AML-193 (cell line): ENCODE results near the gene TMEM205.
"Not testable (repeated sequence)": the region's sequence is repeated elsewhere in the genome, so short reads cannot be mapped to it uniquely, and the experiment has no call there.

Source experiments
- DNase-seq, 2 experiments: peaks; one replicate each; lab custom pipeline; 2025; lab: John Stamatoyannopoulos, UW

Gene TMEM205

DNA sequence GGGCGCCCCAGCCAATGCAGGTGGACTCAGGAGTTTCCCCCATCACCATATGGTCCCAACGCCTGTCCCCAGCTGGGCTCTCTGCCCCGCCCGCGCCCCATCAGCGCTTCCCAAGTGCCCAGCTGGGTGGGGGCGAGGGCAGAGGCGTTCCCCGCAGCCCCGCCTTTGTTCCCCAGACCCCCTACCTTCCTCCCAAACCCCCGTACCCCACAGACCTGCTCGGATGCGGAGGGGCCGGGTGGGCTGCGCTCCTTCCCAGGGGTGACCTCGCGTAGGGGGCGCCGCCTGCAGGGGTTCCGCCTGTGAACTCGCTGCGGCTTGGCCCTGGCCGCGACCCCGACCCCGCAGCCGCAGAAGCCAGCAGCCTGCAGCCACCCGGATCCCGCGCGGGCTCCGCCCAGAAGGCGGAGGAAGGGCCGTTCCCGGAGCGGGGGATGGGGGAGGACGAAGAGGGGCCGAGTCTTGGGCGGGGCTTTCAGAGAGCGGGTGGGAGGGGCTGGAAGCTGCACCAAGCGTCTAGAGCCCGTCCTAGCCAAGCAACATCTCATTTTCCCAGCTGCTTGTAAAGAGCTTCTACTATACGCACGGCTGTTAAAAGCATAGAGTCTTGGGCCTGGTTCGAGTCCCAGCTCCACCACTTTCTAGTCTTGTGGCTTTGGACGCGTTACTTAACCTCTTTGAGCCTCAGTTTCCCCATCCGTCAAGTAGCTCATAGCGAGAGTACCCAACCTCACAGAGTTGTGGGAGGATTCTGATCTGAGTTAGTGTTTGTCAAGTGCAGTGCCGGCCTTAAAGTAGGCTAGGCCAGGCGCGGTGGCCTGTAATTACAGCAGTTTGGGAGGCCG lies 6.6 kb downstream of the TMEM205 start, which contains the start of gene RAB3D:
Gene RAB3D, minus strand, starts transcription at position 404 of the 845 bp plus-strand sequence. CDS start 2,258 bp downstream, outside the sequence.
- DNase-seq, result peak; percentile 76 to 81

DNA sequence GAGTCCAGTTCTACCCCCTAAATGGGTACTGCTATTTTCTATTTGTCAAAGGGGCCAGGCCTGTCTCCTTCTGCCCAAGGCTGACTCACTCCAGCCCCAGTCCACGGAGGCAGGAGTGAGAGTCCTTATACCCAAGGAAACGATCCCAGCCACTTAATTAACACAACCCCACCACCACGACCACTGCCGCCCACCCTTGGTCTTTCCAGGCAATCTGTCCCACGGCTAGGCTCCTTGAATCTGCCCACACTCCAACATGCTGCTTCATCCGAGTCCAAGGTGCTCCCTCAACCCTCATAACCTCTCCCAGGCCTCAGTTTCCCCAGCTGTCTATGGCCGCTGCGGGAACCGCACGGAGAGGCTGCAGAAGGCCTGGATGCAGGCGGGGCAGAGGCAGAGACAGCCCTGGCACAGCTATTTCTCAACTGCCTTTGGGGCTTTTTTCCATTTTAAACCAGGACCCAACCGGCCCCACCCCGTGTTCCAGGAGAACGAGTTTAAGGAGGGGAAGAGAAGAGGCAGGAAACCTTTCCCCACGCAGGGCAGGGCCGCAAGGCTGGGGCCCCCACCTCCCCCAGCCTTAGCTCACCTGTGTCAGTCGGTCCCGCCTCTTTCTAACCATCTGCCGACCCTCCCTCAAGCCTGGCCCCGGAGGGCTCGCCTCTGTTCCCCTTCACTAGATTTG lies 7.4 kb downstream of the TMEM205 start:
- no peak for DNase-seq

DNA sequence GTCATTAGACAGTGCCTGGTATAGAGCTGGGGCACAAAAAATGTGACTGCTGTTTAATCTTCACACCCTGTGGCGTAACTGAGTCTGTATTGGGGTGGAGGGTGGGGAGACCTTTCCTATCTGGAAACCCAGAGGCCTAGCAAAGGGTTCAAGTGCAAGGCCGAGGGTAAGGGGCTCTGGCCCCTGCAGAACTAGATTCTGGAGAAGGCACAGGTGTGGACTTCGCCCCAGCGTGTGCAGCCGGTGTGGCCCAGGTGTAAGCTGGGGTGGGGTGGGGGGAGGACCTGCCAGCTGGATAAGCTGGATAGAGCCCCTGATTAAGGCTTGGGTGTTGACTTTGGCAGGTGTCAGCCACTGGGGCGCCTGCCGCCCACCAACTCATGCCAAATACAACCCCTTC lies 7.9 kb downstream of the TMEM205 start:
- DNase-seq, result no peak

DNA sequence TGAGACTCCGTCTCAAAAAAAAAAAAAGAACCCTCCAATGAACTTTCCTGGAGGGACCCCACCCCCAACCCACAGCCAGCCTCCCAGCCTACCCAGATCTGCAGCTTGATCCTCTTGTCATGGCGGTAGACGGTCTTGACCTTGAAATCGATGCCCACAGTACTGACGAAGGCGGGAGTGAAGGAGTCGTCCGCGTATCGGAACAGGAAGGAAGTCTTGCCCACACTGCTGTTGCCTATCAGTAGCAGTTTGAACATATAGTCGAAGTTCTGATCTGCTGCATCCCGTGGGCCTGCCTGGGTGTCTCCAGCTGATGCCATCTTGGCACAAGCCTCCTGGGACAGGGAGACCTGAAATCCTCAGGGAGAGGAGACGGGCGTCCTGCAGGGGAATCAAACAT lies 9.0 kb downstream of the TMEM205 start:
- DNase-seq, result peak in 1 of 2 experiments; percentile 18

DNA sequence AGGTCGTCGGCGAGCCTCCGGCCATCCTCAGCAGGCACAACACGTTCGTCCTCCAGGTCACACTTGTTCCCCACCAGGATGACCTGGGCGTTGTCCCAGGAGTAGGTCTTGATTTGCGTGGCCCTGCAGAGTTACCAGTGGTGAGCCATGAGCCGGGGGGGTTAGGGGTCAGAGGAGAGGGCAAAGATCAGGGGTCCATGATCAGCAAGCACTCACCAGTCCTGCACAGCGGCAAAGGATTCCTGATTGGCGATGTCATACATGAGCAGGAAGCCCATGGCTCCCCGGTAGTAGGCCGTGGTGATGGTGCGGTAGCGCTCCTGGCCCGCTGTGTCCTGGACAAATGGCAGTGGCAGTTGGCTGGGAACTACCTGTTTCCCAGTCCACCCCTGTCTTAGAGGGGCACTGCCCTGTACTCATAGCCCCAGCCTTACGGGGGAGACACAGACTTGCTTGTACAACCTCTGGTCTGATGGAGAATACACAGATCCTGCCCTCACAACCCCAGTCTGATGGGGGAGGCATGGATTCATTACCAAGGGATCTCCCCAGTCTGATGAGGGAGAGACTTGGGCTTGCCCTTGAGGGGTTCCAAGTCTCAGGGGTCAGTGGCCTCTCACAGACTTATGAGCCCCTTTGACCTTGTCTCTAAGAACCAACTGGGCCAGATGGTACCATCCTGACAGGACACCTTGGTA lies 10.5 kb downstream of the TMEM205 start:
- no peak for DNase-seq

DNA sequence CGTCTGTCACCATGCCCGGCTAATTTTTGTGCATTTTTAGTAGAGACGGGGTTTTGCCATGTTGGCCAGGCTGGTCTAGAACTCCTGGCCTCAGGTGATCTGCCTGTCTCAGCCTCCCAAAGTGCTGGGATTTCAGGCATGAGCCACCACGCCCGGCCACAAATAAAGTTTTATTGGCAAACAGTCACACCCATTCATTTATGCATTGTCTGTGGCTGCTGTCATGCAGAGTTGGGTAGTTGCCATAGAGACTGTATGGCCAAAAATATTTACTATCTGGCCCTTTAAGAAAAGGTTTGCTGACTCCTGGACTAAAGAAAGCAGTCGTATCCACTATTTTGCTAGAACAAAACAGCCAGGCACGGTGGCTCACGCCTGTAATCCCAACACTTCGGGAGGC lies 12.2 kb downstream of the TMEM205 start:
- not testable (repeated sequence) for DNase-seq

DNA sequence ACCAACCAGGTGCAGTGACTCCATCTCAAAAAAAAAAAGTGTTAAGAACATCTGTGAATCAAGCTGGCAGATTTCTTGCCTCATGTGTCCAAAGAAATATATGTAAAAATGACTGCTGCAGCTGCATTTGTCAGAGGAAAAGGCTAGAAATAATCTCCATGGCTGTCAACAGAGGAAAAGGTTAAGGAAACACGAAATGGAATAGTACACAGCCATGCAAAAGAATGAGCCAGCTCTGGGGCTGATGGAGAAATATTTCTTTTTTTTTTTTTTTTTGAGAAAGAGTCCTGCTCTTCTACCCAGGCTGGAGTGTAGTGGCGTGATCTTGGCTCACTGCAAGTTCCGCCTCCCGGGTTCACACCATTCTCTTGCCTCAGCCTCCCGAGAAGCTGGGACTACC lies 13.2 kb downstream of the TMEM205 start:
- no peak for DNase-seq

DNA sequence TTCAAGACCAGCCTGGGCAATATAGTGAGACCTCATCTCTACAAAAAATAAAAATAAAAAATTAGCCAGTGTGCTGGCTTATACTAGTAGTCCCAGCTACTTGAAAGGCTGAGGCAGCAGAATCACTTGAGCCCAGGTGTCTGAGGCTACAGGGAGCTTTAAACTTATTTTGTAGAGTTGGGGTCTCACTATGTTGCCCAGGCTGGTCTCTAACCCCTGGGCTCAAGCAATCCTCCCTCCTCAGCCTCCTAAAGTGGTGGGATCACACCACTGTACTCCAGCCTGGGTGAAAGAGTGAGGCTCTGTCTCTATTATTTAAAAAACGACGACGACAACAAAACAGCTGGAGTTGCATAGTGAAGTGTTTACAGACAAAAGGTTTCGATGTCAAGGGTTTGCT lies 14.6 kb downstream of the TMEM205 start:
- no peak for DNase-seq

DNA sequence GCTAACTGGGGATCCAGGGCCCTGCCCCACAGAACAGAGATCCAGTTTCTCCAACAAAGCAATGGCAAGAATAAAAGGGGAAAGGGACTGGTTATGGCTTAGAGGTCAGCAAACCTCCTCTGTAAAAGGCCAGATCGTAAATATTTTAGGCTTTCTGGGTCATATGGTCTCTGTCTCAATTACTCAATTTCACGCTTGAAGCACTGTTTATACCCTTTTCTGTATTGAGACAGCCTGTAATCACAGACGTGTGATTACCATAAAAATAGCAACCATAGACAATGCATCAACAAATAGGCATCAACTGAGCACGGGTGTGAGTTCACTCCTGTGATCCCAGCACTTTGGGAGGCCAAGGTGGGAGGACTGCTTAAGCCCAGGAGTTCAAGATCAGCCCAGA lies 15.9 kb downstream of the TMEM205 start:
- DNase-seq, result no peak

DNA sequence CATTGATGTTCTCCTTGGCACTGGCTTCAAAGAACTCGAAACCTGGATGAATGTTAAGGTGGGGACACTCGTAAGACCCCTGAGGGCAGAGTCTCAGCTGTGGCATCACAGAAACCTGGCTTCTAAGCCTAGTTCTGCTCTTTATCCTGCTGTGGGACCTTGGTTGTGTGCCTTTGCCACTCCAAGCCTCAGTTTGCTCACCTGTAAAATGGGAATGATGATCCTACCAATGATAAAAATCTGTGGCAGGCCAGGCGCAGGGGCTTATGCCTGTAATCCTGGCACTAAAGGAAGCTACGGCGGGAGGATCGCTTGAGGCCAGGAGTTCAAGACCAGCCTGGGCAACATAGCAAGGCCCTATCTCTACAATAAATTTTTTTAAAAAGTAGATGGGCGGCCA lies 20.5 kb downstream of the TMEM205 start:
- no peak for DNase-seq

DNA sequence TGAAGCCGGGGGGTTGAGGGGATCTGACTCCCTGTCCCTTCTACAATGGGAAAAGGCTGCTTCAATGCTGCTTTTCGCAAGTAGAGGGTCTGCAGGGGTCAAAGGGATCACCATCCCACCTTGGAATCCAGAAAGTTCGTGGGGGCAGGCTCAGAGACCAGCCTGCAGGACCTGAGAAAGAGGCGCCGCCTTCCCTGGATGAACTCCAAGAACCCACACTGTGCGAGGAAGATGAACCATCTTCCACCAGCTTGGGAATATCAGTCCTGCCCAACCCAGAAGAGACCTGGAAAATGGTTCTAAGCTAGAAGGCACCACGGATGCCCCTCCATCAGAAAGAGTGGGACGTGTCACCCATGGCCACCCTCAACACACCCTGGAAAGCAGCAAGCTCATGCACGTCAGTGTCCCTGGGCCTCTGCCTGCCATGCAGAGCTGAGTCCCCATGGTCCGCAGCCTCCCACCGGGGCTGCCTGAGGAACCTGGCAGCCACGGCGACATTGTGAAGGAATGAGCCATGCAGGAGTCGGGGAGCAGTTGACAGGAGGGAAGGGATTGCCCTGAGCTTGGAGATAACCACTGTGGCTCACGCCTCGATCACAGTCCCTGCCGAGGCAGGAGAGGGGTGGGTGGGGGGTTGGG lies 21.2 kb downstream of the TMEM205 start:
- DNase-seq, result no peak

DNA sequence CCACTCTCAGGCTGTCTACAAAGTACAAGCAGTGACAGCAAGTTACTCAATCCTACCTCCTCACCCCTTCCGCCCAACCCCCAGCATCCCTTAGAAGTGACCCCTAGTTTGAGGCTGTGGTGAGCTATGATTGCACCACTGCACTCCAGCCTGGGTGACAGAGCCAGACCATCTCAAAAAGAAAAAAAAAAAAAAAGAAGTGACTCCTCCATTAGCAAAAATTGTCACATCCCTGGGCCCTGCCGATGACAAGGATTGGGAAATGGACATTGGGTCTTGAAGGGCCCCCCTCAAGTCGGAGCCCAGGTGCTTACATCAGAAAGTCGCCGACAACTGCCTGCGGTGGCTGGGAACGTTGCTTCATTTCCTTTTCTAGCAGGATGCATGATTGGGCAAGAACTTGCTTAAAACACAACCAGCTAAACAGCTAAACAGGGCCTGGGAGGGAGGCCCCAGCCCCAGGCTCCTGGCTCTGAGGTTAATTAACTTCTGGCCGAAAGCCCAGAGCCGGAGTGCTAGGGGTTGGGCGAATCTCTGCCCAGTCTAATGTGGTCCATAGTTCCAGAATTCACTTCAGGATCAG lies 21.9 kb downstream of the TMEM205 start:
- peak; percentile 99 to 100 for DNase-seq

DNA sequence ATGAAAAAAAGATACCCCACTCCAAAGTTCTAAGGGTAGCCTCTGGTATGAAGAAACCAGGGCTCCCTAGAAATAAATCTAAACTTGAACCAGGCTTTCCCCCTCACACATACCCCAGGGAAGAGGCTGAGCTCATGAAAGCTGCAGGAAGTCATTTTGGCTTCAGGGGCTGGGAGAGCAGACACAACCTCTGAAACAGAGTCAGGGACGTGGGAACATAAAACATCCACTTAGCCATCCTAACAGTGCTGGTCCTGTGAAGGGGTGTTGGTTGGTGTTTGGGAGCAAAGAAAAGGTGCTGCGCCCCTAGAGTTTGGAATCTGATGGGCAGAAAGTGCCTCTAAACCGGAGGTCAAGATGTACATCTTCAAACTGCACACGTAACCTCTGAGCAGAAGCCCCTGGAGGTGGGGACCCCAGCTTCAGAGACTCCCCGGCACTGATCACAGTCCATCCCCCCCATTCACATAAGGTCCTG lies 22.4 kb downstream of the TMEM205 start:
- DNase-seq, result peak in 1 of 2 experiments; percentile 43

DNA sequence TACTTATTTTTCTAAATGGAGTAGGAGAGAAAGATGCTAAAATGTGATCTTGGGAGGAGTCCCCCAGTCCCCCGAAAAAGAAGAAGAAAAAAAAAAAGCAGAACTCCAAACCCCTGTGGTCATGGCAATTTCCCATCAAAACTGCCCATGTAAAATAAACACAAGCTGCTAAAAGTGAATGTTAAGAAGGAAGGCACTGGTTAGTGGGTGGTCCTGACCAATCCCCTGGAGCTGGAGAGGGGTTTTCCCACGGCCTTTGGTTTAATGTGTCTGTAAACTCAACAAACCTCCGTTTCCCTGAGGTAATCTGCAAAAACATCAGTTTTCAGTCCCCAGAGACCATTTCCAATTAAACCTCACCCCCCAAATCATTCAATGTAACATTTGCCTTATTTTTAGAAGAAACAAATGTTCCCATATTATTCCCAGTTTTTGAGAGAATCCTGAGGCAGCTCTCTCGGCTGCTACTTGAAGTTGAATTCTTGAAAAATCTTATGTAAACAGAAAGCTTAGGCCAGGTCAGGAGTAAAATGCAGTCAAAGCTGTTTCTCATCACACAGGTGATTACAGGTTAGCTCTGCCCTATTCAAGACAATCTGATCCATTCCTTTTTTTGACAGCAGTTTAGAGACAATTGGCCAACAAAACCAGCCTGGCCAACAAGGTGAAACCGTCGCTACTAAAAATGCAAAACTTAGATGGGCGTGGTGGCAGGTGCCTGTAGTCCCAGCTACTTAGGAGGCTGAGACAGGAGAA lies 23.6 kb downstream of the TMEM205 start:
- DNase-seq, result peak; percentile 58 to 62

DNA sequence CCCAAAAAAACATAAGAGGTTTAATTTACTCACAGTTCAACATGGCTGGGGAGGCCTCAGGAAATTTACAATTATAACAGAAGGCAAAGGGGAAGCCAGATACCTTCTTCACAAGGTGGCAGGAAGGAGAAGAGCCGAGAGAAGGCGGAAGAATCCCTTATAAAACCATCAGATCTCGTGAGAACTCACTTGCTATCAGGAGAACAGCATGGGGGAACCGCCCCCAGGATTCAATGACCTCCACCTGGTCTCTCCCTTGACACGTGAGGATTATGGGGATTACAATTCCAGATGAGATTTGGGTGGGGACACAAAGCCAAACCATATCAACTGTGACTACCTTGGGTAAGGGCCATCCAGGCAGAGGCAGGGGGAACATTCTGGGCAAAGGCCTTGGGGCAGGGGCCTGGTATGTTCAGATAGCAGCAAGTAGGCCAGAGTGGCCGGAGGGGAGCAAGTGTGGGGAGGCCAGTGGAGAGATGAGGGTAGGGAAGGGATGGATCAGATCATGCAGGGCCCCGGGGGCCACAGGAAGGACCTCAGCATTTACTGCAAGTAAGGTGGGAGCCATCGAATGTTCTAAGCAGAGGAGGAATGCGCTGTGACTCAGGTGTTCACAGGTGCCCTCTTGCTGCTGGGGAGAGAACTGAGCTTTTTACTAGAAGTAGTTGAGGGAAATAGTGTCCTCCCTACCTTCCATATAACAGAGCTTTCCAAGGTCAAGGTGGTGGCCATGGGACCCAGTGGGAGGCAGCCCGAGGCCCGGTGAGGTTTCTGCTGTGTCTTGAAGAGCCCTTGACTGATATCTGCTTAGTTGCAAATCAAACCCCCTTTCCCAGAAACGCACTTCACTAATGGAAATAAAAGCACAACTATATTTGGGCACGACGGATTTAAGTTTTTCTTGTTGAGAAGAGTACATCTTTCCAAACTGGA lies 24.6 kb downstream of the TMEM205 start:
- no peak for DNase-seq

DNA sequence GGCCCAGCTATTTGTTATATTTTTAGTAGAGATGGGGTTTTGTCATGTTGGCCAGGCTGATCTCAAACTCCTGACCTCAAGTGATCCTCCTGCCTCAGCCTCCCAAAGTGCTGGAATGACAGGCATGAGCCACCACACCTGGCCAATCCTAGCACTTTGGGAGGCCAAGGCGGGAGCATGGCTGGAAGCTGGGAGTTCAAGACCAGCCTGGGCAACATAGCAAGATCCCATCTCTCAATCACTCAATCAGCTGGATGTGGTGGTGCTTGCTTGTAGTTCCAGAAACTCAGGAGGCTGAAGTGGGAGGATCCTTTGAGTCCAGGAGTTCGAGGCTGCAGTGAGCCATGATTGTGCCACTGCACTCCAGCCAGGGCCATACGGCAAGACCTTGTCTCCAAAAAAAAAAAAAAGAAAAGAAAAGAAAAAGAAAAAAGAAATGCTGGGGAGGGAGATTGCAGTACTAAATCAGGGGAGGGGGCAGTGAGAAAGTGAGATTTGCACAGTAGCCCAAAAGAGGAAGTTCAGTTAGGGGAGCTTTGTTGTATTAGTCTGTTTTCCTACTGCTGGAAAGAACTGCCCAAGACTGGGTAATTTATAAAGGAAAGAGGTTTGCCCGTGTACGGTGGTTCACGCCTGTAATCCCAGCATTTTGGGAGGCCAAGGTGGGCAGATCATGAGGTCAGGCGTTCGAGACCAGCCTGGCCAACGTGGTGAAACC lies 25.6 kb downstream of the TMEM205 start:
- peak; percentile 38 for DNase-seq

DNA sequence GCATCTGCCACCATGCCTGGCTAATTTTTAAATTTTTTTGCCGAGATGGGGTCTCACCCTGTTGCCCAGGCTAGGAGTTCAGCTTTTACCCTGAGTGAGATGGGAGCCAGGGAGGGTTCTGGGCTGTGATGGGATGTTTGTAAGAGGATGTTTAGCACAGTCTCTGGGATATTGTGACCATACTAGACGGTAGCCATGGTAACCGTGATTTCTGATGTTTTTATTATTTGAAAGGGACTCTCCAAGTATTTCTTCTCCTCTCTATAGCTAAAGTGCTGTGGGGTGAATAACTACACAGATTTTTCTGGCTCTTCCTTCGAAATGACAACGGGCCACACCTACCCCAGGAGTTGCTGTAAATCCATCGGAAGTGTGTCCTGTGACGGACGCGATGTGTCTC lies 39.7 kb downstream of the TMEM205 start:
- no peak for DNase-seq

DNA sequence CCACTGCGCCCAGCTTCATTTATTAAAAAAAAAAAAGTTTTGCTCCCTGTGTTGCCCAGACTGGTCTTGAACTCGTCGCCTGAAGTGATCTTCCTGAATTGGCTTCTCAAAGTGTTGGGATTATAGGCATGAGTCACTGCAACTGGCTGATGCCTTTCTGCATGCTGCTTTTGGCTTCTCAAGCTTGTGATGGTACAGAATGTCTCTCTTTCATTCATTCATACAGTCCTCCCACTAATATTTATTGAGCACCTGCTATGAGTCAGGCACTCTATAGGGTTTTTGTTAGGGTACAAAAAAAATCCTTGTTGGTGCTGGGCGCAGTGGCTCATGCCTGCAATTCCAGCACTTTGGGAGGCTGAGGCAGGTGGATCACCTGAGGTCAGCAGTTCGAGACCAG lies 41.1 kb downstream of the TMEM205 start:
- no peak for DNase-seq

DNA sequence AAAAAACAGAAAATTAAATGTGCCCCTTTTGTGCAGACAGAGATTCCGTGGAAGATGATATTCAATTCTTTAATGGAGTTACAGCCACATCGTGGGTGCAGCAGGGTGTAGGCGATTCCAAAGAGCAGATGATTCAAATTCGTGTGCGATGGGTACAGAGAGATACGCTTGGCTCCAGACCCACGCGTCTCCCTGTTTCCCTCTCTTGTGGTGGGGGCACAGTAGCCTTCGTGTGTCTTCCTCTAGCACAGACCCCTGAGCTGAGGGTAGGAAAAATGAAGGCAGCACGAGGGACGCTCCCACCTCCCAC lies 45.3 kb downstream of the TMEM205 start:
- no peak for DNase-seq
